ENCODE data around the gene IDS. TPM values are rescaled to one million over a fixed set of nuclear protein-coding genes. Genes with fewer than 3 reads are reported as not detected.

The IDS gene
- total and polyA plus RNA-seq, 7 donors, result 31.3 to 97.2 (median 71.3) TPM

GRCh38 chrX:149433051-149433450 lies 72.1 kb downstream of the IDS start:
- Histone ChIP-seq H3K27me3 (no peaks in the 10 kb centered on the region), H3K36me3 (no peaks in the 10 kb centered on the region), H3K27ac (no peak overlapping the region), H3K4me3 (no peak overlapping the region), H3K4me1 (no peaks in the 10 kb centered on the region), H3K9me3 (no peaks in the 10 kb centered on the region)
- 90 to 93% methylated on average over 4 of the region's 4 CpGs for WGBS, 2 donors
- TF ChIP-seq EP300 (IDR thresholded peaks at IDR 0.05) (no peak), POLR2AphosphoS5 (IDR thresholded peaks at IDR 0.05) (no peak), CTCF (IDR thresholded peaks at IDR 0.05) (no peak), POLR2A (IDR thresholded peaks at IDR 0.05) (no peak)
- intact Hi-C loops (cut with DNase I), result no loop called here
- no peak for DNase-seq

Other genes with a start within 250 kb of the IDS start
- 10 to 100 TPM in 3 of 4 donors, 1 to 10 TPM in 1; 8.7 to 14.4 (median 11.9) TPM for gene EOLA1, start 35.7 kb upstream of the IDS start, total RNA-seq
- 10 to 100 TPM; 31.2 to 43.0 (median 34.2) TPM for gene EOLA1, start 35.7 kb upstream of the IDS start, polyA plus RNA-seq
- gene HSFX3, start 44.6 kb upstream of the IDS start, total RNA-seq, result not detected
- not detected for gene HSFX3, start 44.6 kb upstream of the IDS start, polyA plus RNA-seq
- gene MAGEA9B, start 82.2 kb upstream of the IDS start, total RNA-seq, result not detected
- not detected for gene MAGEA9B, start 82.2 kb upstream of the IDS start, polyA plus RNA-seq
- not detected for gene HSFX2, start 90.0 kb upstream of the IDS start, total RNA-seq
- gene HSFX2, start 90.0 kb upstream of the IDS start, polyA plus RNA-seq, result under 1 TPM in 1 of 3 donors, not detected in 2; 0.39 TPM
- gene TMEM185A, start 126.5 kb upstream of the IDS start, total RNA-seq, result 10 to 100 TPM in 3 of 4 donors, 1 to 10 TPM in 1; 9.6 to 18.3 (median 13.0) TPM
- gene TMEM185A, start 126.5 kb upstream of the IDS start, polyA plus RNA-seq, result 10 to 100 TPM in 1 of 3 donors, 1 to 10 TPM in 2; 4.2 to 11.7 (median 6.0) TPM
- not detected for gene MAGEA11, start 206.8 kb upstream of the IDS start, total RNA-seq
- not detected for gene MAGEA11, start 206.8 kb upstream of the IDS start, polyA plus RNA-seq

Measured in sigmoid colon (tissue), 7 donors.